ENCODE data around the gene POPDC3.

Gene POPDC3

GRCh38 chr6:105207524-105208269 is 27.9 kb upstream of the POPDC3 start:
- H3K9me3 Mint-ChIP-seq = no peaks in the 10 kb centered on the region
- no peaks in the 10 kb centered on the region for H3K36me3 Mint-ChIP-seq (ENCODE audit: low read depth)
- H3K27me3 Mint-ChIP-seq (ENCODE audit: low read depth) = peaks cover 5% of the 10 kb centered on the region
- H3K27ac Mint-ChIP-seq = no peak overlapping the region
- peaks cover 6% of the 10 kb centered on the region for H3K4me1 Mint-ChIP-seq (ENCODE audit: low read depth)
- no peak overlapping the region for H3K4me3 Mint-ChIP-seq

GRCh38 chr6:105204768-105205167 is 25.0 kb upstream of the POPDC3 start:
- no peak overlapping the region for H3K4me3 Mint-ChIP-seq
- no peaks in the 10 kb centered on the region for H3K36me3 Mint-ChIP-seq (ENCODE audit: low read depth)
- no peaks in the 10 kb centered on the region for H3K4me1 Mint-ChIP-seq (ENCODE audit: low read depth)
- H3K9me3 Mint-ChIP-seq = no peaks in the 10 kb centered on the region
- peaks cover 19% of the 10 kb centered on the region for H3K27me3 Mint-ChIP-seq (ENCODE audit: low read depth)
- H3K27ac Mint-ChIP-seq = no peak overlapping the region

- Mint-ChIP-seq H3K27ac (no peak overlapping the region), H3K27me3 (ENCODE audit: low read depth) (peaks cover 19% of the 10 kb centered on the region), H3K36me3 (ENCODE audit: low read depth) (no peaks in the 10 kb centered on the region), H3K9me3 (no peaks in the 10 kb centered on the region), H3K4me3 (no peak overlapping the region), H3K4me1 (ENCODE audit: low read depth) (no peaks in the 10 kb centered on the region)
Observed at GRCh38 chr6:105204331-105204730, 24.5 kb upstream of the POPDC3 start.

- Mint-ChIP-seq H3K27me3 (ENCODE audit: low read depth) (peaks cover 19% of the 10 kb centered on the region), H3K27ac (no peak overlapping the region), H3K4me3 (no peak overlapping the region), H3K36me3 (ENCODE audit: low read depth) (no peaks in the 10 kb centered on the region), H3K9me3 (no peaks in the 10 kb centered on the region), H3K4me1 (ENCODE audit: low read depth) (no peaks in the 10 kb centered on the region)
Observed at GRCh38 chr6:105202486-105202885, 22.7 kb upstream of the POPDC3 start.

GRCh38 chr6:105200133-105200730 is 20.4 kb upstream of the POPDC3 start:
- H3K36me3 Mint-ChIP-seq (ENCODE audit: low read depth) = no peaks in the 10 kb centered on the region
- no peaks in the 10 kb centered on the region for H3K9me3 Mint-ChIP-seq
- peaks cover 19% of the 10 kb centered on the region for H3K27me3 Mint-ChIP-seq (ENCODE audit: low read depth)

GRCh38 chr6:105199711-105200110 is 19.9 kb upstream of the POPDC3 start:
- H3K9me3 Mint-ChIP-seq = no peaks in the 10 kb centered on the region
- no peaks in the 10 kb centered on the region for H3K4me1 Mint-ChIP-seq (ENCODE audit: low read depth)
- H3K27ac Mint-ChIP-seq = no peak overlapping the region
- H3K4me3 Mint-ChIP-seq = no peak overlapping the region
- peaks cover 22% of the 10 kb centered on the region for H3K27me3 Mint-ChIP-seq (ENCODE audit: low read depth)
- no peaks in the 10 kb centered on the region for H3K36me3 Mint-ChIP-seq (ENCODE audit: low read depth)

More at GRCh38 chr6:105200133-105200730, 20.4 kb upstream of the POPDC3 start:
- H3K27ac Mint-ChIP-seq = no peak overlapping the region
- no peak overlapping the region for H3K4me3 Mint-ChIP-seq
- H3K4me1 Mint-ChIP-seq (ENCODE audit: low read depth) = no peaks in the 10 kb centered on the region

GRCh38 chr6:105196076-105196475 is 16.3 kb upstream of the POPDC3 start:
- H3K4me1 Mint-ChIP-seq (ENCODE audit: low read depth) = no peaks in the 10 kb centered on the region
- H3K36me3 Mint-ChIP-seq (ENCODE audit: low read depth) = no peaks in the 10 kb centered on the region
- no peaks in the 10 kb centered on the region for H3K9me3 Mint-ChIP-seq
- H3K27ac Mint-ChIP-seq = no peak overlapping the region
- peaks cover 21% of the 10 kb centered on the region for H3K27me3 Mint-ChIP-seq (ENCODE audit: low read depth)
- no peak overlapping the region for H3K4me3 Mint-ChIP-seq

GRCh38 chr6:105194591-105194990 is 14.8 kb upstream of the POPDC3 start:
- H3K27ac Mint-ChIP-seq = no peak overlapping the region
- peaks cover 12% of the 10 kb centered on the region for H3K27me3 Mint-ChIP-seq (ENCODE audit: low read depth)
- H3K9me3 Mint-ChIP-seq = no peaks in the 10 kb centered on the region
- no peak overlapping the region for H3K4me3 Mint-ChIP-seq
- no peaks in the 10 kb centered on the region for H3K4me1 Mint-ChIP-seq (ENCODE audit: low read depth)
- H3K36me3 Mint-ChIP-seq (ENCODE audit: low read depth) = no peaks in the 10 kb centered on the region

GRCh38 chr6:105194106-105194505 is 14.3 kb upstream of the POPDC3 start:
- H3K27ac Mint-ChIP-seq = no peak overlapping the region
- no peaks in the 10 kb centered on the region for H3K4me1 Mint-ChIP-seq (ENCODE audit: low read depth)
- no peaks in the 10 kb centered on the region for H3K36me3 Mint-ChIP-seq (ENCODE audit: low read depth)
- no peak overlapping the region for H3K4me3 Mint-ChIP-seq
- peaks cover 12% of the 10 kb centered on the region for H3K27me3 Mint-ChIP-seq (ENCODE audit: low read depth)
- H3K9me3 Mint-ChIP-seq = no peaks in the 10 kb centered on the region

- no peaks in the 10 kb centered on the region for H3K4me1 Mint-ChIP-seq (ENCODE audit: low read depth)
- no peaks in the 10 kb centered on the region for H3K9me3 Mint-ChIP-seq
- H3K27ac Mint-ChIP-seq = no peak overlapping the region
- H3K36me3 Mint-ChIP-seq (ENCODE audit: low read depth) = no peaks in the 10 kb centered on the region
- H3K27me3 Mint-ChIP-seq (ENCODE audit: low read depth) = peaks cover 12% of the 10 kb centered on the region
- H3K4me3 Mint-ChIP-seq = no peak overlapping the region
Observed at GRCh38 chr6:105193647-105194046, 13.8 kb upstream of the POPDC3 start.

- H3K4me3 Mint-ChIP-seq = no peak overlapping the region
Observed at GRCh38 chr6:105192707-105193465, 13.1 kb upstream of the POPDC3 start.

GRCh38 chr6:105191351-105191750 is 11.5 kb upstream of the POPDC3 start:
- H3K36me3 Mint-ChIP-seq (ENCODE audit: low read depth) = no peaks in the 10 kb centered on the region
- H3K4me1 Mint-ChIP-seq (ENCODE audit: low read depth) = no peaks in the 10 kb centered on the region
- no peak overlapping the region for H3K4me3 Mint-ChIP-seq
- H3K27ac Mint-ChIP-seq = no peak overlapping the region
- peaks cover 16% of the 10 kb centered on the region for H3K27me3 Mint-ChIP-seq (ENCODE audit: low read depth)
- no peaks in the 10 kb centered on the region for H3K9me3 Mint-ChIP-seq

More at GRCh38 chr6:105192707-105193465, 13.1 kb upstream of the POPDC3 start:
- H3K27ac Mint-ChIP-seq = no peak overlapping the region
- H3K4me1 Mint-ChIP-seq (ENCODE audit: low read depth) = no peaks in the 10 kb centered on the region
- H3K36me3 Mint-ChIP-seq (ENCODE audit: low read depth) = no peaks in the 10 kb centered on the region
- H3K27me3 Mint-ChIP-seq (ENCODE audit: low read depth) = peaks cover 12% of the 10 kb centered on the region
- no peaks in the 10 kb centered on the region for H3K9me3 Mint-ChIP-seq

GRCh38 chr6:105189026-105189820 is 9.4 kb upstream of the POPDC3 start:
- Mint-ChIP-seq H3K36me3 (ENCODE audit: low read depth) (no peaks in the 10 kb centered on the region), H3K9me3 (no peaks in the 10 kb centered on the region), H3K4me1 (ENCODE audit: low read depth) (no peaks in the 10 kb centered on the region), H3K27me3 (ENCODE audit: low read depth) (peaks cover 12% of the 10 kb centered on the region), H3K4me3 (no peak overlapping the region), H3K27ac (no peak overlapping the region)

- H3K4me3 Mint-ChIP-seq = no peak overlapping the region
- H3K36me3 Mint-ChIP-seq (ENCODE audit: low read depth) = no peaks in the 10 kb centered on the region
- no peaks in the 10 kb centered on the region for H3K4me1 Mint-ChIP-seq (ENCODE audit: low read depth)
- no peaks in the 10 kb centered on the region for H3K9me3 Mint-ChIP-seq
- no peak overlapping the region for H3K27ac Mint-ChIP-seq
- H3K27me3 Mint-ChIP-seq (ENCODE audit: low read depth) = peaks cover 15% of the 10 kb centered on the region
Observed at GRCh38 chr6:105188251-105188650, 8.4 kb upstream of the POPDC3 start.

Data from T-helper 1 cell treated with Interleukin-12 subunit alpha and Interleukin-12 subunit beta and Interleukin-4 antibody, amounts not matched to agents 30 μg/mL and 1 μg/mL, for 36 hours (primary cell).